Prostate gland (tissue), 2 donors: ENCODE measurements around the gene SPC25.
"Not testable (repeated sequence)": the region's sequence is repeated elsewhere in the genome, so short reads cannot be mapped to it uniquely, and the experiment has no call there.

Experiments used
- POLR2A ChIP-seq: fragments of 450-650 bp; IDR thresholded peaks from one replicate; pipeline ENCODE4 v1.6.1; 2016; ENCODE audit warnings: antibody characterized with exemption, mild to moderate bottlenecking
- POLR2AphosphoS5 ChIP-seq: sonication (generic); formaldehyde crosslinking; IDR thresholded peaks from one replicate; pipeline ENCODE4 v1.6.1; 2017; ENCODE audit warnings: antibody characterized with exemption
- TF ChIP-seq, protein P1 (sequence below), 4 experiments: fragments of 200-600 bp in 2 of 4; fragments of 450-650 bp in 2 of 4; sonication (generic) in 2 of 4; IDR thresholded peaks; 1 replicate in 3 of 4; 2 replicates in 1 of 4; pipeline ENCODE4 v1.5.1; 2016 to 2019; ENCODE audit warnings: antibody characterized with exemption in 4 of 4, mild to moderate bottlenecking in 2 of 4, moderate library complexity in 2 of 4

- TF ChIP-seq, protein P1, sequence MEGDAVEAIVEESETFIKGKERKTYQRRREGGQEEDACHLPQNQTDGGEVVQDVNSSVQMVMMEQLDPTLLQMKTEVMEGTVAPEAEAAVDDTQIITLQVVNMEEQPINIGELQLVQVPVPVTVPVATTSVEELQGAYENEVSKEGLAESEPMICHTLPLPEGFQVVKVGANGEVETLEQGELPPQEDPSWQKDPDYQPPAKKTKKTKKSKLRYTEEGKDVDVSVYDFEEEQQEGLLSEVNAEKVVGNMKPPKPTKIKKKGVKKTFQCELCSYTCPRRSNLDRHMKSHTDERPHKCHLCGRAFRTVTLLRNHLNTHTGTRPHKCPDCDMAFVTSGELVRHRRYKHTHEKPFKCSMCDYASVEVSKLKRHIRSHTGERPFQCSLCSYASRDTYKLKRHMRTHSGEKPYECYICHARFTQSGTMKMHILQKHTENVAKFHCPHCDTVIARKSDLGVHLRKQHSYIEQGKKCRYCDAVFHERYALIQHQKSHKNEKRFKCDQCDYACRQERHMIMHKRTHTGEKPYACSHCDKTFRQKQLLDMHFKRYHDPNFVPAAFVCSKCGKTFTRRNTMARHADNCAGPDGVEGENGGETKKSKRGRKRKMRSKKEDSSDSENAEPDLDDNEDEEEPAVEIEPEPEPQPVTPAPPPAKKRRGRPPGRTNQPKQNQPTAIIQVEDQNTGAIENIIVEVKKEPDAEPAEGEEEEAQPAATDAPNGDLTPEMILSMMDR (IDR thresholded peaks at IDR 0.05): not testable (repeated sequence)
- TF ChIP-seq POLR2A, POLR2AphosphoS5: not testable (repeated sequence)
These were observed 8.1 kb downstream of the SPC25 start for GRCh38 chr2:168882163-168882562.
